HG03442 (cell line): ENCODE measurements around the gene DGCR6L.
"Not testable (repeated sequence)": the region's sequence is repeated elsewhere in the genome, so short reads cannot be mapped to it uniquely, and the experiment has no call there.

Experiments used
- ATAC-seq: cut with Tn5 transposase; IDR thresholded peaks from one replicate; pipeline ENCODE4 v1.9.1; 2021; ENCODE audit warnings: mild to moderate bottlenecking, moderate library complexity; ENCODE audit not compliant: unreplicated experiment

The DGCR6L gene

GRCh38 chr22:20328569-20328930 is 8.7 kb upstream of the DGCR6L start:
- ATAC-seq = not testable (repeated sequence)

GRCh38 chr22:20325996-20326395 is 6.1 kb upstream of the DGCR6L start:
- ATAC-seq = not testable (repeated sequence)

GRCh38 chr22:20324139-20324516 is 4.3 kb upstream of the DGCR6L start:
- ATAC-seq = no peak

GRCh38 chr22:20321552-20322211 is 1.8 kb upstream of the DGCR6L start:
- ATAC-seq = not testable (repeated sequence)

- not testable (repeated sequence) for ATAC-seq
Observed at GRCh38 chr22:20320659-20321551, 1.0 kb upstream of the DGCR6L start.

- ATAC-seq = peak; percentile 11
Observed at GRCh38 chr22:20319041-20319744, 667 bp downstream of the DGCR6L start.

GRCh38 chr22:20318043-20318688 is 1.7 kb downstream of the DGCR6L start:
- ATAC-seq = not testable (repeated sequence)

- ATAC-seq = not testable (repeated sequence)
Observed at GRCh38 chr22:20317402-20318042, 2.3 kb downstream of the DGCR6L start.

GRCh38 chr22:20316844-20317401 is 2.9 kb downstream of the DGCR6L start:
- ATAC-seq = no peak

GRCh38 chr22:20316217-20316843 is 3.5 kb downstream of the DGCR6L start:
- ATAC-seq = no peak

GRCh38 chr22:20315337-20316216 is 4.3 kb downstream of the DGCR6L start:
- ATAC-seq = no peak

GRCh38 chr22:20314741-20315336 is 5.0 kb downstream of the DGCR6L start:
- not testable (repeated sequence) for ATAC-seq

GRCh38 chr22:20314206-20314605 is 5.7 kb downstream of the DGCR6L start:
- ATAC-seq = not testable (repeated sequence)

GRCh38 chr22:20313306-20314077 is 6.4 kb downstream of the DGCR6L start:
- not testable (repeated sequence) for ATAC-seq

GRCh38 chr22:20312396-20313191 is 7.3 kb downstream of the DGCR6L start:
- ATAC-seq = no peak

GRCh38 chr22:20311249-20312062 is 8.4 kb downstream of the DGCR6L start:
- not testable (repeated sequence) for ATAC-seq
